GM19395 (cell line): ENCODE measurements around the gene TBC1D10A.

Experiments
- ATAC-seq: cut with Tn5 transposase; IDR thresholded peaks from one replicate; pipeline ENCODE4 v1.9.1; 2021; ENCODE audit warnings: mild to moderate bottlenecking, moderate library complexity; ENCODE audit not compliant: unreplicated experiment

TBC1D10A gene

GRCh38 chr22:30248484-30248883 lies 78.3 kb downstream of the TBC1D10A start:
- ATAC-seq, result no peak

GRCh38 chr22:30247974-30248373 lies 78.8 kb downstream of the TBC1D10A start:
- no peak for ATAC-seq

- no peak for ATAC-seq
These were observed 79.2 kb downstream of the TBC1D10A start for GRCh38 chr22:30247561-30247960.

- no peak for ATAC-seq
These were observed 79.8 kb downstream of the TBC1D10A start for GRCh38 chr22:30246814-30247376.

GRCh38 chr22:30245985-30246813 lies 80.5 kb downstream of the TBC1D10A start, which contains the start of gene LIF:
Gene LIF, minus strand, starts transcription at chr22:30246759. Its CDS starts 64 bp downstream, at chr22:30246695.
- no peak for ATAC-seq

GRCh38 chr22:30245181-30245984 lies 81.4 kb downstream of the TBC1D10A start:
- no peak for ATAC-seq

- ATAC-seq, result no peak
These were observed 82.1 kb downstream of the TBC1D10A start for GRCh38 chr22:30244641-30245040.

GRCh38 chr22:30244066-30244465 lies 82.7 kb downstream of the TBC1D10A start:
- no peak for ATAC-seq

- no peak for ATAC-seq
These were observed 83.1 kb downstream of the TBC1D10A start for GRCh38 chr22:30243661-30244060.
